A549 (cell line): Measurements from ENCODE around the gene MANSC1.
"Not testable (repeated sequence)": the region's sequence is repeated elsewhere in the genome, so short reads cannot be mapped to it uniquely, and the experiment has no call there.

Experiments used
- CTCF ChIP-seq: fragments of >200 bp; sonication (Bioruptor Twin); formaldehyde crosslinking; IDR thresholded peaks from 3 replicates; pipeline ENCODE4 v1.5.1; 2016
- EP300 ChIP-seq, 2 experiments: fragments of >200 bp; sonication (Bioruptor Twin); formaldehyde crosslinking; IDR thresholded peaks; 2 replicates in 1 of 2; 3 replicates in 1 of 2; pipeline ENCODE4 v1.6.1; 2016 to 2017
- MAX ChIP-seq: IDR thresholded peaks from 2 replicates; pipeline ENCODE4 v1.6.1; 2012
- MAZ ChIP-seq: fragments of 150-350 bp; IDR thresholded peaks from 2 replicates; pipeline ENCODE4 v1.6.1; 2014; ENCODE audit warnings: antibody characterized with exemption, low read depth, low read length, borderline replicate concordance
- RNF2 ChIP-seq: fragments of 200-600 bp; sonication (generic); IDR thresholded peaks from 2 replicates; pipeline ENCODE4 v1.6.1; 2016; ENCODE audit warnings: low read depth, mild to moderate bottlenecking, antibody characterized with exemption, moderate library complexity, borderline replicate concordance
- TP53 ChIP-seq: fragments of 250-450 bp; sonication (Bioruptor Pico); IDR thresholded peaks from 2 replicates; pipeline ENCODE4 v1.5.0; 2021; ENCODE audit warnings: mild to moderate bottlenecking, moderate library complexity

GRCh38 chr12:12351468-12352185 is 1.6 kb upstream of the MANSC1 start:
- TF ChIP-seq CTCF; EP300 (IDR thresholded peaks at IDR 0.05); MAX; MAZ; RNF2; TP53 (CRISPR knock-in tag): not testable (repeated sequence)
